ENCODE measurements around the gene VSIG1.
A peak's percentile ranks its signal among the peaks of the same experiment; 100 is the strongest.

VSIG1 gene

GRCh38 chrX:108044554-108045256 lies at the start of gene VSIG1:
TSS of gene VSIG1 (plus strand) at chrX:108045065. CDS start at chrX:108045131, 66 bp downstream.
- FAIRE-seq, result no peak
- DNase-seq (ENCODE audit: low spot score), result no peak

DNA sequence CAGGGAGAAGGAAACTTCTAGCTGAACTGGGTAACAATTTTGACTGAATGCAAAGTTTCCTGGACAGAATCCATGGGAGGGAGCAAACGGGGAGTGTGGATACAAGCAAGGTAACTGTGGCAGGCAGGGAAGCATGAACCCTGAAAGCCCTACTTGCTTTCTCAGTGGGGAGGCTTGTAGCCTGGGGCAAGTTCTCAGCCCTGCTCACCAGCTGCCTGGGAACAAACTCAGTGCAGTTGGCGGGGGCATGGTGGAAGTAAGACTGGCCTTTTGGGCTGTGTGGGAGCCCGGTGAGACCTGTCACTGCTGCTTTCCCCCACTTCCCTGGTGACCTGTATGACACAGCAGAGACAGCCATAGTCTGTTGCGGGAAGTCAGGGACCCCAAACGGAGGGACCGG lies 48.7 kb upstream of the VSIG1 start:
- FAIRE-seq, result no peak

DNA sequence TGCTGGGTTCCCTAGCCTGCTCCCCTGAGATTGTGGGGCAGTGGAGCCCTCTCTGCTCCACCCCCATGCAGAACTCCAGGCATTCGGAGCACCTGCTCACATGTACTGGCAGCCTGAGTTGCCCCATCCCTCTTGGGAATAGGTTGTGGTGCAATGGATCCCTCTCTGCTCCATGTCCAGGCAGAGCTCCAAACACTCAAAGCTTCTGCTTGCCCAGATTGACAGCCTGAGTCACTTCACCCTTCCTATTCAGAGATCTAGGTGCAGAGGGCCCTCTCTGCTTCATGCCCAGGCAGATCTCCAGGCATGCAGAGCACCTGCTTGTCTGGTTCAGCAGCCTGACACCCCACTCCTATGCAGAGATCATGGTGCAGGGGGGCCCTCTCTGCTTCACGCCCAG lies 44.1 kb upstream of the VSIG1 start:
- no peak for FAIRE-seq
- no peak for DNase-seq (ENCODE audit: low spot score)

More for the DNA sequence above, 48.7 kb upstream of the VSIG1 start:
- no peak for DNase-seq (ENCODE audit: low spot score)

- no peak for DNase-seq (ENCODE audit: low spot score)
- FAIRE-seq, result no peak
Observed at GRCh38 chrX:108001218-108001814, 43.5 kb upstream of the VSIG1 start.

DNA sequence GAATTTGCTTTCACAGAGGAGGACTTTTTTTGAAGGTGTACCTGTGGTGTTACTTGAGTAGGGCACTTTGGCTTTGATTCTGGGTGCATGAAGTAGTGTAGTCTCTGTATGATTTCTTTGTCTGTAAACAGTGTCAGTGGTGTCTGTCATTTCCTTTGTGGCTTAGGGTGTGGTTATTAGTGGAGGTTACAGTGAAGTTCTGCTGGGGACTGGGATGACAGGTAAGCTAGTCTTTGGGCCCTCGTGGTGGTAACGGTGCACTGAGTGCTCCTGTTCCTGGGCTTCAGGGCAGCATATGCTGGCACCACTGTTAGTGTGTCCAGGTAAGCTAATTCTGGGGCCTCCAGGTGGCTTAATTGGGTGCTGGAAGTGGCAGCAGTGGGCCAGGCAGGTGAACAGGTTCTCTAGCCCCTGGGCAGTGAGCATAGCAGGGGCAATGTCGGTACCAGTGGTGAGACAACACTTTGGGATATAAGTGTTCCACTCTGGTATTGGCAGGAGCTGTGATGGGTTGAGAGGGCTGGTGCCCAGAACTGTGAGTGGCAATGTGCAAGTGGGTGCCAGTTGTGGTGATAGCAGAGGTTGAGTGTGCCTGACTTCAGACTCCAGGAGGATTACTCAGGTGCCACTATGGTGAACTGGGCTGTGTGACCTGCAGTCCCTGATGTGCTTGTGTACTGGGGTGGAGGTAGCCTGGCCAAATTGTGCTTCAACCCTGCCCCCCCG lies 26.0 kb upstream of the VSIG1 start:
- DNase-seq (ENCODE audit: low spot score), result no peak
- no peak for FAIRE-seq

- no peak for FAIRE-seq
Observed at GRCh38 chrX:108019382-108019875, 25.4 kb upstream of the VSIG1 start.

DNA sequence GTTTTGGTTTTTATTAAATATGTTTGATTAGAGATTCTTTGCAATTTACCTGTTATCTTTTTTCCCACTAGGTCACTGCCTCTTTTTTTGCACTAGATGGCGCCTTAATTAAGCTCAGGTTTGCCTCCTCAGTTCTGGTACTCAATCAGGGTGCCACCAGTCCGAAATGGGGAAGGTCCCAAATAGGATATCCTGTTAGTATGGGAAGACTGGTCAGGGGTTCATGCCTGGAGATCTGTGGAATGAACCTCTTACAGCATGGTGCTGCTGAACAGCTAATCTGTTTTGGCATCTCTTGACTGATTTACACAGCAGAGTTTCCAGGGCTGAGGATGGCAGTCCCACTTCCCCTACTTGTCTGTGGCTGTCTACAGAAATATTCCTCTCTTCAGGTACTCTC lies 24.2 kb upstream of the VSIG1 start:
- FAIRE-seq (no peak), DNase-seq (ENCODE audit: low spot score) (no peak)

More at GRCh38 chrX:108019382-108019875, 25.4 kb upstream of the VSIG1 start:
- no peak for DNase-seq (ENCODE audit: low spot score)

DNA sequence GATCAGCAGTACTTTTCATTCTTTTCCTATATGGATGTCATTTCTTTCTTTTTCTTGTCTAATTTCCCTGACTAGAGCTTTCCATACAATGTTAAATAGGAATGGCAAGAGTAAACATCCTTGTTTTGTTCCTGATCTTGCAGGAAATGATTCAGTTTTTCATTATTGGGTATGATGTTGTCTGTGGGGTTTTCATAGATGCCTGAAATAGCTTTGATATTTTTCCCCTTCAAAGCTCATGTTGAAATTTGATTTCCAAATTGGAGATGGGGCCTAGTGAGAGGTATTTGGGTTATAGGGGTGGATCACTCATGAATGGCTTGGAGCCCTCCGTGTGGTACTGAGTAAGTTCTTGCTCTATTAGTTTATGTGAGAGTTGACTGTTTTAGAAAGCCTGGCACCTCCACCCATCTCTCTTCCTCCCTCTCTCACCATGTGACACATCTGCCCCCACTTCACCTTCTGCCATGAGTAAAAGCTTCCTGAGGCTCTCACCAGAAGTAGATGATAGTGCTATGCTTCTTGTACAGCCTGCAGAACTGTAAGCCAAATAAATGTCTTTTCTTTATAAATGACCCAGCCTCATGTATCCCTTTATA lies 22.3 kb upstream of the VSIG1 start:
- no peak for FAIRE-seq
- DNase-seq (ENCODE audit: low spot score), result no peak

- DNase-seq (ENCODE audit: low spot score) (no peak), FAIRE-seq (no peak)
Observed at GRCh38 chrX:108025376-108025775, 19.5 kb upstream of the VSIG1 start.

DNA sequence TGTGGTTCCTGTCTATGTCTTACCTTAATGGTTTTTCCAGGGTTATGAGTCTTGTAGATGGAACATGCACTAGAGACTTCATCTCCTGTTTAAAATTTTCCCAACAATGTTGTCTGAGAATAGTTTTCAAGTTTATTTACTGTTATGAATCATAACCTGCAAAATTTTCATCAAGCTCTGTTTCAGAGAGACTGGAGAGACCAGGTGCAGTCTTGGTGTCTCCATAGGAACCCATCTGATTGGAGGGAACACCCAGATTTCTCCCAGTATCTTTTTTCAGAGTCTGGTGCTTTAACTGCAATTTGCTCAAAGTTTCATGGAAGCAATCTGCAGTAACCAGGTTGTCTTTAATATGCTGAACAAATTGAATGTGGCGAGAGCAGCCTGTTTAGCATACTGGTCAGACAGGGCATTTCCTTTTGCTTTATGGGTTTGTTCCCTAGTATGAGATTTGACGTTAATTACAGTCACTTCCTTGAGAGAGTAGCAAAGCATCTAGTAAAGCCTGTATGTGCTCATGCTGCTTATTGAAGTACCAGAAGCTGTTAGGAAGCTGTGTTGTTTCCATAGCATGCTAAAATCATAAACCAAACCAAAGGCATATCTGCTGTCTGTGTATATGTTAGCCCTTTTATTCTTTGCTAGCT lies 18.8 kb upstream of the VSIG1 start:
- no peak for DNase-seq (ENCODE audit: low spot score)
- FAIRE-seq, result no peak

- FAIRE-seq, result no peak
- DNase-seq (ENCODE audit: low spot score), result no peak
Observed at GRCh38 chrX:108028854-108029253, 16.0 kb upstream of the VSIG1 start.

GRCh38 chrX:108029928-108030711 lies 14.7 kb upstream of the VSIG1 start:
- DNase-seq (ENCODE audit: low spot score) (no peak), FAIRE-seq (no peak)

DNA sequence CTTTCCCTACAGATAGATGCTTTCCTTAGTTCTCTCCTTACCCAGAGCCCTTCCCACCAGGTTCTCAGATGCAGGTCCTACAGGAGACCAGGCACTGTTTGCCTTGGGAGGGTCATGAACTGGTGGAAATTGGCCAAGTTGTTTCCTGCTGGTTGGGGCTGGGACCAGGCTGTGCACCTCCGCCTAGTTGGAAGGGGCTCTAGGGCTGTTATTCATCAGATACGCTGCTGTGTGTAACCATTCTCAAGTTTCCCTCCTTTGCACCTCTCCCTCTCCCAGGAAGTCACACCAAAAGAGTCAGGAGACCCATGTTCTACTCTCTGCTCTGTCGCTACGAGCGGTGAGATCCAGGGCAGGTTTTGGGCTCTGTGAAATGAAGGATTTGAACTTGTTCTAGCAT lies 11.9 kb upstream of the VSIG1 start:
- DNase-seq (ENCODE audit: low spot score) (no peak), FAIRE-seq (no peak)

- FAIRE-seq, result no peak
- no peak for DNase-seq (ENCODE audit: low spot score)
Observed at GRCh38 chrX:108033890-108034289, 11.0 kb upstream of the VSIG1 start.

GRCh38 chrX:108034725-108035124 lies 10.1 kb upstream of the VSIG1 start:
- DNase-seq (ENCODE audit: low spot score), result no peak
- FAIRE-seq, result no peak

DNA sequence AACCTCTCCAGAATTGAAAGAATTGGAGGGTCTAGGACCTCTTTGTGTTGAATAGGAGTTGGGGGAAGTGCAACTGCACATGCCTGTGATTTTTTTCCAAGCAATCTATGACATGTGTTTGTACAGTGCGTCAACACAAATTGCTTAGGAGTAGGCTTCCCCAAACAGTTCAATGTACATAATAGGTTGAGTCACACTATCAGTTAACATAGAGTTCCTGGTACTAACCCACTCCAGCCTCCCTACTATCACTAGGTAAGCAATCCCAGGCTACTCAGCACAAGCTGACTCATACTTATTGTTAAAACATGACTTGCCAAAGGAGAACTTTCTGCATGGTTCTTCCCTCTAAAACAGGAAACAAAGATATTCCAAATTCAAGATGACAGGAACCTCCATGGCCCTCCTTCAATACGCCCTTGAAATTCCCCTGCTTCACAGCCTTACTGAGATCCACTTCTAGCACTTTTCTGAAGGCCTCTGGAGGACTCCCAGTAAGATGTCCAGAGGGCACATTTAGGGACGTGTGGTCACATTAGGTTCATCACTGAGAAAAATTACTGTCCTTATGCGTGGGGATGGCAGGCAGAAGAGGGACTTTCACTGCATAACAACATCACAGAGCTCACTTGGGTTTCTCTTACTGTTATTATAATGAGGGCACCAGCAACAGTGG lies 8.4 kb upstream of the VSIG1 start:
- no peak for FAIRE-seq

GRCh38 chrX:108049649-108050048 lies 4.8 kb downstream of the VSIG1 start:
- no peak for FAIRE-seq
- DNase-seq (ENCODE audit: low spot score), result no peak

More for the DNA sequence above, 8.4 kb upstream of the VSIG1 start:
- peak; percentile 12 for DNase-seq (ENCODE audit: low spot score)

GRCh38 chrX:108053218-108053617 lies 8.4 kb downstream of the VSIG1 start:
- FAIRE-seq, result no peak
- no peak for DNase-seq (ENCODE audit: low spot score)

GRCh38 chrX:108055546-108055945 lies 10.7 kb downstream of the VSIG1 start:
- no peak for FAIRE-seq
- DNase-seq (ENCODE audit: low spot score), result no peak

GRCh38 chrX:108059801-108060200 lies 14.9 kb downstream of the VSIG1 start:
- FAIRE-seq, result no peak
- no peak for DNase-seq (ENCODE audit: low spot score)
